Loucy (cell line): ENCODE results near the gene UBN1.

Experiments used
- EZH2phosphoT487 ChIP-seq: fragments of 200-600 bp; IDR thresholded peaks from 2 replicates; pipeline ENCODE4 v1.6.1; 2018; ENCODE audit warnings: antibody characterized with exemption, mild to moderate bottlenecking, moderate library complexity, borderline replicate concordance
- TF ChIP-seq, protein P1 (sequence below): fragments of 200-600 bp; sonication (generic); conservative IDR thresholded peaks from 2 replicates; pipeline ENCODE4 v1.5.1; 2014; ENCODE audit warnings: mild to moderate bottlenecking, antibody characterized with exemption, low read length

DNA sequence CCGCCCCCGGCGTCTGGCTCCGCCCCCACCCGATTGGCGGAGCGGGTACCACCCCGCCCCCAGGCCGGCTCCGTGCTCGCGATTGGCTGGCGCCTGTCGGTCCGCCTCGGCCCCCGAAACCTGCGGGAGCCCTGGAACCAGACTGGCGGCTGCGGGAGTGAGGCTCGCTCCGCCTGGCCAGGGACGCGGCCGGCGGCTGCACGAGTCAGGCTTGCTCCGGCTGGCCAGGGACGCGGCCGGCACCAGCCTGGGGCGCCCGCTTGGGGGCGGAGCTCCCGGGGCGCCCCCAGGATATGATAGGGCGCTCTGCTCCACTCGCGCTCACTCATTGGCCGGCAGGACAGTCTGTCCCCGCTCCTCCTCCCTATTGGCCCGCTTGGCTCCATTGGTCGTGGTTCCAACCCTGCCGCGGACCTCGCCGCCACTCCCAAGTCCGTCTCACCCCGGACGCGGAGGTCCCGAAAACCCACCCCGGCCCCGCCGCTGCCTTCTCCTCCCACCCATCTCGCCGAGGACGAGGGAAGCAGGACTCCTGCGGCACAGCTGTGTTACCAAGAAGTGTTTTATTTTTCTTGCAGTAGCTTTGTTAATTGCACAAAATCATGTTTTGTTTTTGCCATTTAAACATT, 44.5 kb upstream of the UBN1 start:
- no peak for TF ChIP-seq EZH2phosphoT487
- TF ChIP-seq, protein P1, sequence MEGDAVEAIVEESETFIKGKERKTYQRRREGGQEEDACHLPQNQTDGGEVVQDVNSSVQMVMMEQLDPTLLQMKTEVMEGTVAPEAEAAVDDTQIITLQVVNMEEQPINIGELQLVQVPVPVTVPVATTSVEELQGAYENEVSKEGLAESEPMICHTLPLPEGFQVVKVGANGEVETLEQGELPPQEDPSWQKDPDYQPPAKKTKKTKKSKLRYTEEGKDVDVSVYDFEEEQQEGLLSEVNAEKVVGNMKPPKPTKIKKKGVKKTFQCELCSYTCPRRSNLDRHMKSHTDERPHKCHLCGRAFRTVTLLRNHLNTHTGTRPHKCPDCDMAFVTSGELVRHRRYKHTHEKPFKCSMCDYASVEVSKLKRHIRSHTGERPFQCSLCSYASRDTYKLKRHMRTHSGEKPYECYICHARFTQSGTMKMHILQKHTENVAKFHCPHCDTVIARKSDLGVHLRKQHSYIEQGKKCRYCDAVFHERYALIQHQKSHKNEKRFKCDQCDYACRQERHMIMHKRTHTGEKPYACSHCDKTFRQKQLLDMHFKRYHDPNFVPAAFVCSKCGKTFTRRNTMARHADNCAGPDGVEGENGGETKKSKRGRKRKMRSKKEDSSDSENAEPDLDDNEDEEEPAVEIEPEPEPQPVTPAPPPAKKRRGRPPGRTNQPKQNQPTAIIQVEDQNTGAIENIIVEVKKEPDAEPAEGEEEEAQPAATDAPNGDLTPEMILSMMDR: no peak
